DND-41 (cell line): ENCODE results near the gene RPA1.
"Not testable (repeated sequence)": the region's sequence is repeated elsewhere in the genome, so short reads cannot be mapped to it uniquely, and the experiment has no call there.

Experiments
- CTCF ChIP-seq: IDR thresholded peaks from 2 replicates; pipeline ENCODE4 v1.5.1; 2012; ENCODE audit warnings: borderline replicate concordance, low read length, moderate library complexity, mild to moderate bottlenecking; ENCODE audit not compliant: poor library complexity, severe bottlenecking; ENCODE audit errors: extremely low read depth
- EZH2 ChIP-seq: IDR thresholded peaks from 3 replicates; pipeline ENCODE4 v1.6.1; 2012; ENCODE audit warnings: borderline replicate concordance, low read depth, mild to moderate bottlenecking, moderate library complexity, low read length, inconsistent platforms; ENCODE audit not compliant: severe bottlenecking

DNA sequence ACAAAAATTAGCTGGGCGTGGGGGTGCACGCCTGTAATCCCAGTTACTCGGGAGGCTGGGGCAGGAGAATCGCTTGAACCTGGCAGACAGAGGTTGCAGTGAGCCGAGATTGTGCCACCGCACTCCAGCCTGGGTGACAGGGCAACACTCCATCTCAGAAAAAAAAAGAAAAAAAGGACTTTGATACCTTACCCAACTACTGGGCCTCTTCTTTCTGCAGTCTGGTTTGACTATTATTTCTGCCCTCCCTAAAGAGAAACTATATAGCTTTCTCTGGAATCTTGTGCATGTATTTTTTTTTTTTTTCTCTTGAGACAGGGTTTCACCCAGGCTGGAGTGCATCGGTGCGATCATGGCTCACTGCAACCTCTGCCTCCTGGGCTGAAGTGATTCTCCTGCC is 32.0 kb upstream of the RPA1 start:
- not testable (repeated sequence) for TF ChIP-seq CTCF, EZH2
